ENCODE results near the gene SLC26A6. TPM values are rescaled to one million over a fixed set of nuclear protein-coding genes. Genes with fewer than 3 reads are reported as not detected.
A peak's percentile ranks its signal among the peaks of the same experiment; 100 is the strongest.

SLC26A6 gene
- total and polyA plus RNA-seq, 2 of the 13 experiments (the other 11 are each of a cell fraction or from before 2014, with no cell fraction given), result 40.7 to 184 TPM

DNA sequence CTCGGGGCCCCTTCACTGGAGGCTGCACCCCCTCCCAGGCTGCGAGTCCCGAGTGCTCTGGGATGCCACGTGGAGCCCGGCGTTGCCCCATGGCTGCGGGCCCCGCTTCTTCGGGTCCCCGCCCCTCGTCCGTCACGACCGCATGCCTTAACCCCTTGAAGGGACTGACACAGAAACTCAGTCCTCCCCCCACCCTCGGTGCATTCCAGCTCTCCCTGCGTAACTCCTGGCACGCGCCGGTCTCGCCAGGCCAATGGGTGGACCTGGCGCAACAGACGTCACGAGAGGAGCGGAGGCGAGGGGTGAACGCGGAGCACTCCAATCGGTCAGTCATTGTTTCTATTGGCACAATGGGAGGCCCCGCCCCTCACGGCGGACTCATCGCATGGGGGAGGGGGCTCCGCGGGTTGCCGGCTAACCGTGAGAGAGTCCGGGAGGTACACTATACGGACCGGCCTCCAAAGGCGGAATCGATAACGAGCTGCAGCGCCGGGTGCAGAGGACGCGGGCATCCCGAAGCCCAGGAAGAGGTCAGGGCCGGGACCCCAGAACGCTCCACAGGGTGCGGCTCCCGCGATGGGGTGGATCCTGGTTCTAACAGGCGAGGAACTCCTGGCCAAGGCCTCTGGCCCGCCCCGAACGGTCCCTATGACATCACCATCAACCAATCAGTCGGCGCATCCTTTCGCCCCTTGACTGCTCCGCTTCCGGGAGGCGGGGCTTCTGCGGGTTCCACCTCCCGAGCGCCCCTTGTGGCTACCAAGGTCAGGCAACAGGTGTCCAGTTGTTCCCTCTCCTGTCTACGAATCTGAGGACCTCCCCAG, 28.4 kb upstream of the SLC26A6 start (continued):
- TF ChIP-seq, protein P1, sequence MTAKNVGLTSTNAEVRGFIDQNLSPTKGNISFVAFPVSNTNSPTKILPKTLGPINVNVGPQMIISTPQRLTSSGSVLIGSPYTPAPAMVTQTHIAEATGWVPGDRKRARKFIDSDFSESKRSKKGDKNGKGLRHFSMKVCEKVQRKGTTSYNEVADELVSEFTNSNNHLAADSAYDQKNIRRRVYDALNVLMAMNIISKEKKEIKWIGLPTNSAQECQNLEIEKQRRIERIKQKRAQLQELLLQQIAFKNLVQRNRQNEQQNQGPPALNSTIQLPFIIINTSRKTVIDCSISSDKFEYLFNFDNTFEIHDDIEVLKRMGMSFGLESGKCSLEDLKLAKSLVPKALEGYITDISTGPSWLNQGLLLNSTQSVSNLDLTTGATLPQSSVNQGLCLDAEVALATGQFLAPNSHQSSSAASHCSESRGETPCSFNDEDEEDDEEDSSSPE (CRISPR knock-in tag; IDR thresholded peaks at IDR 0.05), result peak; percentile 80
- TF ChIP-seq, protein P2, sequence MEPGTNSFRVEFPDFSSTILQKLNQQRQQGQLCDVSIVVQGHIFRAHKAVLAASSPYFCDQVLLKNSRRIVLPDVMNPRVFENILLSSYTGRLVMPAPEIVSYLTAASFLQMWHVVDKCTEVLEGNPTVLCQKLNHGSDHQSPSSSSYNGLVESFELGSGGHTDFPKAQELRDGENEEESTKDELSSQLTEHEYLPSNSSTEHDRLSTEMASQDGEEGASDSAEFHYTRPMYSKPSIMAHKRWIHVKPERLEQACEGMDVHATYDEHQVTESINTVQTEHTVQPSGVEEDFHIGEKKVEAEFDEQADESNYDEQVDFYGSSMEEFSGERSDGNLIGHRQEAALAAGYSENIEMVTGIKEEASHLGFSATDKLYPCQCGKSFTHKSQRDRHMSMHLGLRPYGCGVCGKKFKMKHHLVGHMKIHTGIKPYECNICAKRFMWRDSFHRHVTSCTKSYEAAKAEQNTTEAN (CRISPR knock-in tag; conservative IDR thresholded peaks at IDR 0.05), result 0 out of 2 replicates have a peak, but pooled peaks have one; percentile 62
- TF ChIP-seq CCAR2 (optimal IDR thresholded peaks at IDR 0.05; ENCODE audit: low read depth, low read length) (no peak), IKZF1 (IDR thresholded peaks at IDR 0.05) (no peak), ZNF83 (CRISPR knock-in tag; IDR thresholded peaks at IDR 0.05; ENCODE audit: borderline replicate concordance) (0 out of 2 replicates have a peak, but pooled peaks have one; percentile 27), SMYD3 (CRISPR knock-in tag; IDR thresholded peaks at IDR 0.05) (no peak), ETV6 (CRISPR knock-in tag; conservative IDR thresholded peaks at IDR 0.05) (no peak), ZNF564 (CRISPR knock-in tag; IDR thresholded peaks at IDR 0.05) (peak; percentile 79; the same call in 1 of the 2 replicates), PHF5A (CRISPR knock-in tag; IDR thresholded peaks at IDR 0.05; ENCODE audit: low read depth, unreplicated experiment) (peak; percentile 49), SP2 (CRISPR knock-in tag; IDR thresholded peaks at IDR 0.05) (peak; percentile 74), ZNF253 (CRISPR knock-in tag; IDR thresholded peaks at IDR 0.05; ENCODE audit: borderline replicate concordance) (no peak)
- TF ChIP-seq, protein P3, sequence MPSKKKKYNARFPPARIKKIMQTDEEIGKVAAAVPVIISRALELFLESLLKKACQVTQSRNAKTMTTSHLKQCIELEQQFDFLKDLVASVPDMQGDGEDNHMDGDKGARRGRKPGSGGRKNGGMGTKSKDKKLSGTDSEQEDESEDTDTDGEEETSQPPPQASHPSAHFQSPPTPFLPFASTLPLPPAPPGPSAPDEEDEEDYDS (CRISPR knock-in tag; IDR thresholded peaks at IDR 0.05), result 0 out of 2 replicates have a peak, but pooled peaks have one; percentile 31
- TF ChIP-seq, protein P4, sequence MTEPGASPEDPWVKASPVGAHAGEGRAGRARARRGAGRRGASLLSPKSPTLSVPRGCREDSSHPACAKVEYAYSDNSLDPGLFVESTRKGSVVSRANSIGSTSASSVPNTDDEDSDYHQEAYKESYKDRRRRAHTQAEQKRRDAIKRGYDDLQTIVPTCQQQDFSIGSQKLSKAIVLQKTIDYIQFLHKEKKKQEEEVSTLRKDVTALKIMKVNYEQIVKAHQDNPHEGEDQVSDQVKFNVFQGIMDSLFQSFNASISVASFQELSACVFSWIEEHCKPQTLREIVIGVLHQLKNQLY (CRISPR knock-in tag; IDR thresholded peaks at IDR 0.05), result no peak
- TF ChIP-seq, protein P5, sequence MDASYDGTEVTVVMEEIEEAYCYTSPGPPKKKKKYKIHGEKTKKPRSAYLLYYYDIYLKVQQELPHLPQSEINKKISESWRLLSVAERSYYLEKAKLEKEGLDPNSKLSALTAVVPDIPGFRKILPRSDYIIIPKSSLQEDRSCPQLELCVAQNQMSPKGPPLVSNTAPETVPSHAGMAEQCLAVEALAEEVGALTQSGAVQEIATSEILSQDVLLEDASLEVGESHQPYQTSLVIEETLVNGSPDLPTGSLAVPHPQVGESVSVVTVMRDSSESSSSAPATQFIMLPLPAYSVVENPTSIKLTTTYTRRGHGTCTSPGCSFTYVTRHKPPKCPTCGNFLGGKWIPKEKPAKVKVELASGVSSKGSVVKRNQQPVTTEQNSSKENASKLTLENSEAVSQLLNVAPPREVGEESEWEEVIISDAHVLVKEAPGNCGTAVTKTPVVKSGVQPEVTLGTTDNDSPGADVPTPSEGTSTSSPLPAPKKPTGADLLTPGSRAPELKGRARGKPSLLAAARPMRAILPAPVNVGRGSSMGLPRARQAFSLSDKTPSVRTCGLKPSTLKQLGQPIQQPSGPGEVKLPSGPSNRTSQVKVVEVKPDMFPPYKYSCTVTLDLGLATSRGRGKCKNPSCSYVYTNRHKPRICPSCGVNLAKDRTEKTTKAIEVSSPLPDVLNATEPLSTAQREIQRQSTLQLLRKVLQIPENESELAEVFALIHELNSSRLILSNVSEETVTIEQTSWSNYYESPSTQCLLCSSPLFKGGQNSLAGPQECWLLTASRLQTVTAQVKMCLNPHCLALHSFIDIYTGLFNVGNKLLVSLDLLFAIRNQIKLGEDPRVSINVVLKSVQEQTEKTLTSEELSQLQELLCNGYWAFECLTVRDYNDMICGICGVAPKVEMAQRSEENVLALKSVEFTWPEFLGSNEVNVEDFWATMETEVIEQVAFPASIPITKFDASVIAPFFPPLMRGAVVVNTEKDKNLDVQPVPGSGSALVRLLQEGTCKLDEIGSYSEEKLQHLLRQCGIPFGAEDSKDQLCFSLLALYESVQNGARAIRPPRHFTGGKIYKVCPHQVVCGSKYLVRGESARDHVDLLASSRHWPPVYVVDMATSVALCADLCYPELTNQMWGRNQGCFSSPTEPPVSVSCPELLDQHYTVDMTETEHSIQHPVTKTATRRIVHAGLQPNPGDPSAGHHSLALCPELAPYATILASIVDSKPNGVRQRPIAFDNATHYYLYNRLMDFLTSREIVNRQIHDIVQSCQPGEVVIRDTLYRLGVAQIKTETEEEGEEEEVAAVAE (CRISPR knock-in tag; IDR thresholded peaks at IDR 0.05; ENCODE audit: borderline replicate concordance), result peak; percentile 74; the same call in 1 of the 2 replicates
- TF ChIP-seq, protein P6, sequence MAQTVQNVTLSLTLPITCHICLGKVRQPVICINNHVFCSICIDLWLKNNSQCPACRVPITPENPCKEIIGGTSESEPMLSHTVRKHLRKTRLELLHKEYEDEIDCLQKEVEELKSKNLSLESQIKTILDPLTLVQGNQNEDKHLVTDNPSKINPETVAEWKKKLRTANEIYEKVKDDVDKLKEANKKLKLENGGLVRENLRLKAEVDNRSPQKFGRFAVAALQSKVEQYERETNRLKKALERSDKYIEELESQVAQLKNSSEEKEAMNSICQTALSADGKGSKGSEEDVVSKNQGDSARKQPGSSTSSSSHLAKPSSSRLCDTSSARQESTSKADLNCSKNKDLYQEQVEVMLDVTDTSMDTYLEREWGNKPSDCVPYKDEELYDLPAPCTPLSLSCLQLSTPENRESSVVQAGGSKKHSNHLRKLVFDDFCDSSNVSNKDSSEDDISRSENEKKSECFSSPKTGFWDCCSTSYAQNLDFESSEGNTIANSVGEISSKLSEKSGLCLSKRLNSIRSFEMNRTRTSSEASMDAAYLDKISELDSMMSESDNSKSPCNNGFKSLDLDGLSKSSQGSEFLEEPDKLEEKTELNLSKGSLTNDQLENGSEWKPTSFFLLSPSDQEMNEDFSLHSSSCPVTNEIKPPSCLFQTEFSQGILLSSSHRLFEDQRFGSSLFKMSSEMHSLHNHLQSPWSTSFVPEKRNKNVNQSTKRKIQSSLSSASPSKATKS (CRISPR knock-in tag; IDR thresholded peaks at IDR 0.05), result no peak
- TF ChIP-seq, protein P7, sequence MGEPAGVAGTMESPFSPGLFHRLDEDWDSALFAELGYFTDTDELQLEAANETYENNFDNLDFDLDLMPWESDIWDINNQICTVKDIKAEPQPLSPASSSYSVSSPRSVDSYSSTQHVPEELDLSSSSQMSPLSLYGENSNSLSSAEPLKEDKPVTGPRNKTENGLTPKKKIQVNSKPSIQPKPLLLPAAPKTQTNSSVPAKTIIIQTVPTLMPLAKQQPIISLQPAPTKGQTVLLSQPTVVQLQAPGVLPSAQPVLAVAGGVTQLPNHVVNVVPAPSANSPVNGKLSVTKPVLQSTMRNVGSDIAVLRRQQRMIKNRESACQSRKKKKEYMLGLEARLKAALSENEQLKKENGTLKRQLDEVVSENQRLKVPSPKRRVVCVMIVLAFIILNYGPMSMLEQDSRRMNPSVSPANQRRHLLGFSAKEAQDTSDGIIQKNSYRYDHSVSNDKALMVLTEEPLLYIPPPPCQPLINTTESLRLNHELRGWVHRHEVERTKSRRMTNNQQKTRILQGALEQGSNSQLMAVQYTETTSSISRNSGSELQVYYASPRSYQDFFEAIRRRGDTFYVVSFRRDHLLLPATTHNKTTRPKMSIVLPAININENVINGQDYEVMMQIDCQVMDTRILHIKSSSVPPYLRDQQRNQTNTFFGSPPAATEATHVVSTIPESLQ (CRISPR knock-in tag; conservative IDR thresholded peaks at IDR 0.05), result no peak

Measured in HepG2 (cell line).